Neural progenitor cell (in vitro differentiated cells): ENCODE data around the gene ELANE. TPM values are rescaled to one million over a fixed set of nuclear protein-coding genes. Genes with fewer than 3 reads are reported as not detected.

Experiments
- DNase-seq: peaks from one replicate; pipeline ENCODE4 v3.0.0-alpha.2; 2016; ENCODE audit warnings: low spot score
- H2AFZ ChIP-seq: fragments of 200-600 bp; sonication (generic); replicated peaks from 2 replicates; pipeline ENCODE4 v1.6.1; 2016; ENCODE audit warnings: antibody characterized with exemption
- H3F3A ChIP-seq: fragments of 200-600 bp; sonication (generic); 2 replicates; pipeline ENCODE4 v1.6.1; 2016; ENCODE audit warnings: antibody characterized with exemption, low read depth
- H3K27ac ChIP-seq: fragments of 200-600 bp; sonication (generic); 2 replicates; pipeline ENCODE4 v1.5.1; 2016; ENCODE audit warnings: mild to moderate bottlenecking
- H3K27me3 ChIP-seq: fragments of 200-600 bp; sonication (generic); 2 replicates; pipeline ENCODE4 v1.6.1; 2016; ENCODE audit warnings: mild to moderate bottlenecking, moderate library complexity
- H3K36me3 ChIP-seq: fragments of 200-600 bp; sonication (generic); 2 replicates; pipeline ENCODE4 v1.5.1; 2016
- H3K4me1 ChIP-seq: fragments of 200-600 bp; sonication (generic); 2 replicates; pipeline ENCODE4 v1.6.1; 2016; ENCODE audit warnings: mixed run types
- H3K4me2 ChIP-seq: fragments of 200-600 bp; sonication (generic); 2 replicates; pipeline ENCODE4 v1.6.1; 2016
- H3K4me3 ChIP-seq: fragments of 200-600 bp; sonication (generic); 2 replicates; pipeline ENCODE4 v1.5.1; 2016
- H3K79me2 ChIP-seq: fragments of 200-600 bp; sonication (generic); 2 replicates; pipeline ENCODE4 v1.6.1; 2016; ENCODE audit warnings: low read depth
- H3K9ac ChIP-seq: fragments of 200-600 bp; sonication (generic); 2 replicates; pipeline ENCODE4 v1.6.1; 2016
- H3K9me3 ChIP-seq: fragments of 200-600 bp; sonication (generic); 2 replicates; pipeline ENCODE4 v1.5.1; 2016; ENCODE audit warnings: low read depth
- H4K20me1 ChIP-seq: fragments of 200-600 bp; sonication (generic); 2 replicates; pipeline ENCODE4 v1.6.1; 2016; ENCODE audit warnings: low read depth
- H3K27ac Mint-ChIP-seq: 3 replicates; pipeline ENCODE4 v1.8.0; 2021; ENCODE audit warnings: mixed read lengths
- H3K27me3 Mint-ChIP-seq: 2 replicates; pipeline ENCODE4 v1.8.0; 2022; ENCODE audit warnings: low read depth, mild to moderate bottlenecking, inconsistent platforms, moderate library complexity, mixed read lengths; ENCODE audit not compliant: insufficient read depth
- H3K36me3 Mint-ChIP-seq: 3 replicates; pipeline ENCODE4 v1.8.0; 2021; ENCODE audit warnings: mixed read lengths
- H3K4me1 Mint-ChIP-seq: 3 replicates; pipeline ENCODE4 v1.8.0; 2021; ENCODE audit warnings: mixed read lengths
- H3K4me3 Mint-ChIP-seq: 3 replicates; pipeline ENCODE4 v1.8.0; 2021; ENCODE audit warnings: mild to moderate bottlenecking, moderate library complexity, mixed read lengths
- H3K9me3 Mint-ChIP-seq: 3 replicates; pipeline ENCODE4 v1.8.0; 2020; ENCODE audit warnings: mixed read lengths
- EZH2 ChIP-seq: fragments of 200-600 bp; sonication (generic); IDR thresholded peaks from 2 replicates; pipeline ENCODE4 v1.6.1; 2017; ENCODE audit warnings: antibody characterized with exemption, mild to moderate bottlenecking, moderate library complexity
- EZH2phosphoT487 ChIP-seq: fragments of 200-600 bp; sonication (generic); IDR thresholded peaks from 2 replicates; pipeline ENCODE4 v1.6.1; 2017; ENCODE audit warnings: antibody characterized with exemption
- total RNA-seq: library from RNA; depleted of rRNA; stranded (reverse); fragments of >200 nt; gene quantifications from 2 replicates; pipeline ENCODE4 v1.2.3, GENCODE V29; 2015; ENCODE audit warnings: low replicate concordance
- TF ChIP-seq, protein P1 (sequence below): fragments of 200-600 bp; sonication (generic); IDR thresholded peaks from 2 replicates; pipeline ENCODE4 v1.5.1; 2017; ENCODE audit warnings: antibody characterized with exemption, mild to moderate bottlenecking

The ELANE gene
- total RNA-seq, 1 donor from 2014 or later: not detected

DNA sequence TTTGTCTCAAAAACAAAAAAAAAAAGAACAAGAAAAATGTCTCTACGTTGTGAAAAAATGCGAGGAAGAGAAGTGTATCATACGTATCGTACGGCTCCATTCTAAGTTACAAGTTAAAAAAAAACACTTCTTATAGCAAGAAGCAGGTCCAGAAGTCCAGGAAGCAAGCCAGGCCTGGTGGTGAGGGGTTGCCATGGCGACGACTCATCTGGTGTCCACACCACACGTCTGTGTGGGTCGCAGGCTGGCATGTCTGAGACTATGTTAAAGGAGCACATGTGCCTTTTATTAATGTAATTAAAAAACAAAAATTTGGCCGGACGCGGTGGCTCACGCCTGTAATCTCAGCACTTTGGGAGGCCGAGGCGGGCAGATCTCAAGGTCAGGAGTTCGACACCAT is 35.0 kb downstream of the ELANE start:
- DNase-seq: no peak
- Histone ChIP-seq H3K9ac (no peak overlapping the region), H3K27me3 (no peaks in the 10 kb centered on the region), H2AFZ (no peak overlapping the region), H3K4me1 (no peaks in the 10 kb centered on the region), H3F3A (no peaks in the 10 kb centered on the region), H3K4me2 (no peak overlapping the region), H3K27ac (no peak overlapping the region), H3K4me3 (no peak overlapping the region), H4K20me1 (peaks cover 6% of the 10 kb centered on the region), H3K36me3 (no peaks in the 10 kb centered on the region), H3K9me3 (no peaks in the 10 kb centered on the region), H3K79me2 (peaks cover 10% of the 10 kb centered on the region)
- Mint-ChIP-seq H3K36me3 (peaks cover 7% of the 10 kb centered on the region), H3K9me3 (no peaks in the 10 kb centered on the region), H3K4me3 (peak overlapping the region; percentile 46), H3K4me1 (peaks cover 3% of the 10 kb centered on the region), H3K27me3 (peaks cover 5% of the 10 kb centered on the region), H3K27ac (peak overlapping the region; percentile 37)
- TF ChIP-seq, protein P1, sequence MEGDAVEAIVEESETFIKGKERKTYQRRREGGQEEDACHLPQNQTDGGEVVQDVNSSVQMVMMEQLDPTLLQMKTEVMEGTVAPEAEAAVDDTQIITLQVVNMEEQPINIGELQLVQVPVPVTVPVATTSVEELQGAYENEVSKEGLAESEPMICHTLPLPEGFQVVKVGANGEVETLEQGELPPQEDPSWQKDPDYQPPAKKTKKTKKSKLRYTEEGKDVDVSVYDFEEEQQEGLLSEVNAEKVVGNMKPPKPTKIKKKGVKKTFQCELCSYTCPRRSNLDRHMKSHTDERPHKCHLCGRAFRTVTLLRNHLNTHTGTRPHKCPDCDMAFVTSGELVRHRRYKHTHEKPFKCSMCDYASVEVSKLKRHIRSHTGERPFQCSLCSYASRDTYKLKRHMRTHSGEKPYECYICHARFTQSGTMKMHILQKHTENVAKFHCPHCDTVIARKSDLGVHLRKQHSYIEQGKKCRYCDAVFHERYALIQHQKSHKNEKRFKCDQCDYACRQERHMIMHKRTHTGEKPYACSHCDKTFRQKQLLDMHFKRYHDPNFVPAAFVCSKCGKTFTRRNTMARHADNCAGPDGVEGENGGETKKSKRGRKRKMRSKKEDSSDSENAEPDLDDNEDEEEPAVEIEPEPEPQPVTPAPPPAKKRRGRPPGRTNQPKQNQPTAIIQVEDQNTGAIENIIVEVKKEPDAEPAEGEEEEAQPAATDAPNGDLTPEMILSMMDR: no peak
- TF ChIP-seq EZH2phosphoT487: no peak
- no peak for TF ChIP-seq EZH2

GRCh38 chr19:887599-887998 is 35.5 kb downstream of the ELANE start:
- H3K27ac Mint-ChIP-seq: no peak overlapping the region
- Histone ChIP-seq H4K20me1 (peaks cover 6% of the 10 kb centered on the region), H3K9ac (no peak overlapping the region), H2AFZ (no peak overlapping the region), H3K27ac (no peak overlapping the region), H3K4me1 (no peaks in the 10 kb centered on the region), H3K4me3 (no peak overlapping the region), H3K9me3 (no peaks in the 10 kb centered on the region), H3K79me2 (peaks cover 15% of the 10 kb centered on the region), H3F3A (no peaks in the 10 kb centered on the region), H3K27me3 (no peaks in the 10 kb centered on the region), H3K36me3 (no peaks in the 10 kb centered on the region), H3K4me2 (no peak overlapping the region)
- DNase-seq: no peak
- TF ChIP-seq, protein P1: no peak
- TF ChIP-seq EZH2: no peak
- no peak for TF ChIP-seq EZH2phosphoT487
- no peak overlapping the region for H3K4me3 Mint-ChIP-seq
- no peaks in the 10 kb centered on the region for H3K9me3 Mint-ChIP-seq
- peaks cover 3% of the 10 kb centered on the region for H3K4me1 Mint-ChIP-seq
- peaks cover 7% of the 10 kb centered on the region for H3K36me3 Mint-ChIP-seq
- peaks cover 7% of the 10 kb centered on the region for H3K27me3 Mint-ChIP-seq

- Mint-ChIP-seq H3K9me3 (no peaks in the 10 kb centered on the region), H3K4me3 (peak overlapping the region; percentile 64), H3K36me3 (peaks cover 7% of the 10 kb centered on the region), H3K27ac (no peak overlapping the region), H3K4me1 (peaks cover 9% of the 10 kb centered on the region), H3K27me3 (peaks cover 16% of the 10 kb centered on the region)
- TF ChIP-seq EZH2phosphoT487 (no peak), EZH2 (no peak)
- TF ChIP-seq, protein P1: no peak
- H3K4me2 ChIP-seq: no peak overlapping the region
- H3K27ac ChIP-seq: no peak overlapping the region
- no peaks in the 10 kb centered on the region for H3K27me3 ChIP-seq
- H3K9me3 ChIP-seq: no peaks in the 10 kb centered on the region
- no peaks in the 10 kb centered on the region for H3K4me1 ChIP-seq
- H2AFZ ChIP-seq: no peak overlapping the region
- peaks cover 6% of the 10 kb centered on the region for H4K20me1 ChIP-seq
- H3F3A ChIP-seq: peaks cover 5% of the 10 kb centered on the region
- DNase-seq: no peak
- H3K79me2 ChIP-seq: peaks cover 15% of the 10 kb centered on the region
- H3K4me3 ChIP-seq: no peak overlapping the region
- no peaks in the 10 kb centered on the region for H3K36me3 ChIP-seq
- H3K9ac ChIP-seq: no peak overlapping the region
Observed at GRCh38 chr19:888581-889385, 36.7 kb downstream of the ELANE start.
